Pulmonary artery endothelial cell (primary cell): ENCODE measurements around the gene ACTC1. TPM values are rescaled to one million over a fixed set of nuclear protein-coding genes. Genes with fewer than 3 reads are reported as not detected.

Source experiments
- DNase-seq: peaks from one replicate; pipeline ENCODE4 v3.0.0-alpha.2; 2011; ENCODE audit warnings: low read depth, low spot score
- total RNA-seq: library from RNA; depleted of rRNA; stranded (reverse); fragments of >200 nt; gene quantifications from 2 replicates; pipeline ENCODE4 v1.2.3, GENCODE V29; 2014

ACTC1 gene
- total RNA-seq, 1 donor from 2014 or later, result not detected

GRCh38 chr15:34802371-34802770 lies 7.0 kb upstream of the ACTC1 start:
- DNase-seq, result no peak

DNA sequence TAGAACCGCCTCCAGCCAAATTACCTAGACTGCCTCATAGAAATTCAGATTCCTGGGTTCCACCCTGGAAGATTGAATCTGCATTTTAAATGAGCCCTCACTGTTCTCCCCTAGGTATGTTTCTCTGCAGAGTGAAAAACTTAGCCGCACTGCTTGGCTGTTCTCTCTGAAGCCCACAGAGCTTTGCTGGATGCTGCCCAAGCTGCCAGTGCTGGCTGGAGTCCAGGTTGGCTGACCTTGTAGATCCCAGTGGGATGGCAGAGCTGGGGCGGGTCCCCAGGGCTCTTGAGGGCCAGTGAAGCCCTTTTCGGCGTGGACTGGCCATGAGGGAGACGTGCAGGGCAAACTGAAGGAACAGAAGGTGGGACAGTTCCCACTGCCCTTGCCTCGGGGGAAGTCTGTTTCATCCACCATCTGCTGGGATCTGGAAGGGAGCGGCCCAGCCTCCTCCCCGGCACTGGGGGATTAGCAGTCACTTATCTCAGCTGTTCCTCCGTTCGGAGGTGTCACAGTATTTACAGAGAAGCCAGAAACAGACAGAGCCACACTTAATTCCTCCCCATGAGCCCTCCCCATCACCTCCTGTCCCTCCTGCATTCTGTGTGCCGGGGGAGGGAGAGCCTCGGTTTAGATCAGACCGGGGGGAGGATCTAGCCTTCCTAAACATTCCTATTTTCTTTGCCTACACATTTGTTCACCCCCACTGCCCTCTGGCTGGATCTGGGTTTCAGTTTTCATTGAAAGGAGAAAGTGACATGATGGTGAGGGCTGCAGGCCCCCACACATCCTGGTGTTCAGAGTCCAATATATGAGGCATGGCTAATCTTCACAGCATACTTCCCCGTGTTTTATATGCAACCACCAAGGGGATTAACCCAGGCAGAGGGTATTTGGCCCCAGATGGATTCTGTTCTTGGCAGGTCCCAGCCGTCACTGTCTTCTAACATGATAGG lies 4.1 kb upstream of the ACTC1 start:
- no peak for DNase-seq

- DNase-seq, result no peak
Observed at GRCh38 chr15:34796847-34797435, 1.6 kb upstream of the ACTC1 start.

DNA sequence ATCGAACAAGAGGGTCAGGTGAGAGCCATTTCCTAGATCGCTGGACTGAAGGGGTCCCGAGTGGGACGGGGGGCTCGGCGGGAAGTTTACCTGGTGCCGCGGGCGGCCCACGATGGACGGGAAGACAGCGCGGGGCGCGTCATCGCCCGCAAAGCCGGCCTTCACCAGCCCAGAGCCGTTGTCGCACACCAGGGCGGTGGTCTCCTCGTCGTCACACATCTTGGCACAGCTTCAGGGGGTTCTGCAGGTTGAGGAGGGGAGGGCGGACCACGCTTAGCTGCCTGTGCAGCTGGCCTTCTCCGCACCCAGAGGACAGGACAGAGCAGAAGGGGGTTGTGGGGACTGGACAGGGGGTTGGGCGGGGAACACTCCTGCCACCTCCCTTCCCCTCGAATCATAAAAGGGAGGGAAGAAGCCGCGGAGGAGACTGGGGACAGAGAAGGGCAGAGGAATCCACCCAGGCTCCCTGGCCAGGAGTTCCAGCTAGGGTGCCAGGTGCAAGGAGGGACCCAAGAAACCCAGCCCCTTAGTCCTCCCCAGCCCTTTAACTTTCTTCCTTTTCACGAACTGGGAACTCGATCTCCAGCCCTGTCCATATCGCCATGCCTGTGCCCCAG lies 651 bp downstream of the ACTC1 start:
- DNase-seq, result no peak

DNA sequence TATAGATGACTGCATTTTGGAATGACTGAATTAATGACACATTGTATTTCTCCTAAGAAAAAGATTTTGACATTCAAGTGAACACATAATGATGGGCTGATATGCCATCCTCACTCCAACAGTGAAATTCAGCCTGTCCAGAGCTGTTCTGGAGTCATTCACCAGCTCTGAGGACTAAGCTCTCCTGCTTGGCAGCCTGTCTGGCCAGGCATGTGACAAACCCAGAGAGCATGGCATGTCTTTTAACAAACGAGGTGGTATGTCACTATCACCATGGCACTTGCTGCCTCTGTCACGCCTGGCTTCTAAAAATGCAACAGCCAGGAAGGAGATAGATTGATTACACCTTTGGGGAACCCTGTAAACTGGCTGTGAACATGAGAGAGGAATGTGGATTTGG lies 1.4 kb downstream of the ACTC1 start:
- DNase-seq, result no peak

DNA sequence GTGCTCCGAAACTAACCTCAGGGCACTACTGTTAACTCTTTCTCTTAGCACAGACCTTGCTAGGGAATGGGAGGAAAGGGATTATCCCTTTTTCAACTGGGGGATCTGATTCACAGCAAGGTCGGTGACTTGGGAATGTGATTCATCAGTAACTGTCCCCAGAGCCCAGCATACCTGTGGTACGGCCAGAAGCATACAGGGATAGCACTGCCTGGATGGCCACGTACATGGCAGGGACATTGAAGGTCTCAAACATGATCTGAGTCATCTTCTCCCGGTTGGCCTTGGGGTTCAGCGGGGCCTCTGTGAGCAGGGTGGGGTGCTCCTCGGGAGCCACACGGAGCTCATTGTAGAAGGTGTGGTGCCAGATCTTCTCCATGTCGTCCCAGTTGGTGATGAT lies 2.3 kb downstream of the ACTC1 start:
- DNase-seq, result no peak

DNA sequence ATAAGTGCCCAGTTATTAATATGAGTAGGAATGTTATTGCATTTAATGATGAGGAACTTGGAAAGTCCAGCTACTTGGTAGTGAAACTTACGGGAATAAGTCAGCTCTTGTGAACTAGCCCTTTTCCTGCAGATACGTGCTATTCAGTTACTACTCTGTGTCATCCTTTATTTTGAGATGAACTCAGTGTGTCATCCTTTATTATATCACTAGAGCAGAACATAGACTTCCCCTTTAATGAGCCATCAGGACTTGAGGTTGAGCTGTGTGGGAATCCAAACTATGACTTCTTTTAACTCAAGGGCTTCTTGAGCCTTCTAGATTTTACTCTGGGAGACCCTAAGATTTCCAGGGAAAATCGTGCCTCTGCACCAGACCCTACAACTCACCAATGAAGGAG lies 3.6 kb downstream of the ACTC1 start:
- DNase-seq, result no peak

DNA sequence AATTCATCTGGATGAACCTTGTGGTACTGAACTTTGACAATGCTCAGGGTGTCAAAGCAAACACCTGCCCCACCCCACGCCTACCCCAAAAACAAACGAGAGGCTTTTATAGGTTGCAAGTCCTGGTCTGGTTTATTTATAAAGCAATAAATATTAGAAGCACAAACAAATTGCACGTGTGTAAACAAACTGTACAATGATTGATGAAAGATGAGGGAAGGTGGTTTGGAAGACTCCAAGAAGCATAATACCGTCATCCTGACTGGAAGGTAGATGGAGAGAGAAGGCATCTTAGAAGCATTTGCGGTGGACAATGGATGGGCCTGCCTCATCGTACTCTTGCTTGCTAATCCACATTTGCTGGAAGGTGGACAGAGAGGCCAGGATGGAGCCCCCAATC lies 5.2 kb downstream of the ACTC1 start:
- DNase-seq, result no peak

GRCh38 chr15:34789326-34789725 lies 6.0 kb downstream of the ACTC1 start:
- no peak for DNase-seq

DNA sequence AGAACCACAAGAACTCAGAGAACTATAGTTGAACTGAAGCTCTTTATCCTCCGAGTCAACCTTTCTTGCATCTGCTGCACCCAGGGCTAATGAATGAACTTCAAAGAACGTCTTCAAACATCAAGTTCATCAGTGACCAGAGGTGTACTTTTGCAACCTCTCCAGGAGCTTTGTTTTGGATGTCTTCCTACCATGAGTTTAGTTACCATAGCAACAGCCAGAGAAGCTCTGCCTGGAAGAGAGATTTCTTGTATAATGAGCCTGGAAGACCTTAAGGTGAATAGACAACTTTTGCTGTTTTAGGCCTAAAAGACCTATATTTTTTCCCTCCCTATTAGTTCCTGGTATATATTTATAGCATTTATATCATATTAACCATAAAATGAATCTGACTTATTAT lies 9.1 kb downstream of the ACTC1 start:
- DNase-seq, result no peak

DNA sequence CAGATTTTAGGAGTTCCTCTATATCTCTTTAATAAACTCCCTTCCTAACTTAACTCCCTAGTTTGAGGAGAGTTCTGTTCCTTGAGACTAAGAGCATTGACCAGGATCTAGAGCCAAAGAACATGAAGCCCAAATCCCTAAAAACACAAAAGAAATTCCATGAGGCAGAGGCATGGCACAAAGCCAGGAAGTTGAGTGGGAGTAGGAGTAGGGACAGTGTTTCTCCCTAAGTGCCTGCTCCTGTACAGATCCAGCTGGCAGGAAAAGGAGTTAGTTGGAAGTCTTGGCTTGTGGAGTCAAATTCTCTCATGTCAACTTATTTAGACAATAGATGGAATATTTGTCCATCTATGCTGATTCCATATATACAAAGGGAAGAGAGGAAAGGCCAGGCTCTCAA lies 11.4 kb downstream of the ACTC1 start:
- no peak for DNase-seq

GRCh38 chr15:34783431-34783830 lies 11.9 kb downstream of the ACTC1 start:
- no peak for DNase-seq

DNA sequence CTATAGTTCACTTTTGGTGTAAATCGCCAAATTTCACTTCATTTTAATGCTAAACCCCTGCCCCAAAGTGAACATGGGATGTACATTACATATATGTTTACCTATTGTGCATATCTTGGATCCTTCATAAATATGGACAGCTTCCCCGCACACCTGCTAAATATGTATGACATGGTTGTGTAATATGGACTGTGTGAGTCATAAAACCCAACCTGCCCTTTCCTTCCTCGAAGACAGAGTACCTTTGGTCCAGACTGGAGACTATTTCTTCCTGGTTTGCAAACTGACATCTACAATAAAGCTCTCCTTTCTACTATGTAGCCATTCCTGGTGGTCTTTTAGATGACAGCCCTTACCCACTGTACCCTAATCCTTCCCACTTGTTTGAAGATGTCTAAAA lies 12.4 kb downstream of the ACTC1 start:
- DNase-seq, result no peak

GRCh38 chr15:34780725-34781124 lies 14.6 kb downstream of the ACTC1 start:
- no peak for DNase-seq

- DNase-seq, result no peak
Observed at GRCh38 chr15:34776606-34777105, 18.7 kb downstream of the ACTC1 start.

DNA sequence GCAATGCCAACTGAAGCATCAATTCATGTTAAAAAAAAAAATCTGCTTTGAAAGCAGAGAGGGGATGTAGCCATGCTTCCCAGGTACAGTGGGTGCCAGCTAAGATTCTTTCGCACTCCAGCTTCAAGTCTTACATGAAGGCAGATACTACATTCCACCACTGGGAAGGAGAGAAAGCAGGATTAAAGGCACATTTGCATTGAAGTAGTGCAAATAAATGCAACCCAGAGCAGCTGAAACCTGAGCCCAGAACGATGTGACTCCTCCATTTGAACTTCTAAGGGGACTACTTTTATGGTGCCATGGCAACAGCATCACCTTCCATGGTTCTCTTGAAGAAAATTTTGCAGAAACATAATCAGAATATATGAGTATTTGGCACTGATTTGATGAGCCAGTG lies 21.4 kb downstream of the ACTC1 start:
- DNase-seq, result no peak

- no peak for DNase-seq
Observed at GRCh38 chr15:34773013-34773412, 22.3 kb downstream of the ACTC1 start.

DNA sequence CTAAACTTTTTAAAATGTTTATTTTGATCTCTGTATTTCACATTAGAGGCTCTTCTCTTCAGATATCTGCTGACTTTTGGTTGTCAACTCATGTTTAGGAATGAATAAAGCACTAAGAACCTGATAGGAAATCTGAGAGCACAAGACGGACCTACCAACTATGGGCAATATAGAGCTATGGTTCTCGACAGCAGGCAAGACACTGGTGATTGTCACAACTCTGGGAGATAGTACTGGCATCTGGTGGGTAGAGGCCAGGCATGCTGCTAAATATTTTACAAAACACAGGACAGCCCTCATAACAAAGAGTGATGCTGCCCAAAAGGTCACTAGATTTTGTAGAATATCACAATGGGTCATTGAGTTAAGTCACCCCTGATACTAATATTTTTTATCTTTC lies 23.0 kb downstream of the ACTC1 start:
- DNase-seq, result no peak

DNA sequence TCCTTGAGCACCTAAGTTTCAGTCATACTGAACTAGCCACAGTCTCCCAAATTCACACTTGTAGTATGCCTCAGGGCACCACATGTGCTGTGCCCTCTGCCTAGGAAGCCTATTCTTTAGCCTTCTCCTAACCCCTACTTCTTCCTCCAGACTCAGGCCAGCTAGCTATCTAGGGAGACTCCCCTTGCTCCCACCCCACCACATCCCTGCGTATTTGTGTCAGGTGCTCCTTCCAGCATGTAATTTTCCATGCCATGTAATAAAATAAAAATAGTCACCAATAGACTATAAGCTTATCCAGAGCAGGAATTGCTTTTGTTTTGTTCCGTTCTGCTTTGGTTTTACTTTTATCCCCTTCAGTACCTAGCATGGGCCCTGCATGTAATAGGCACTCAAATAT lies 25.6 kb downstream of the ACTC1 start:
- DNase-seq, result no peak

DNA sequence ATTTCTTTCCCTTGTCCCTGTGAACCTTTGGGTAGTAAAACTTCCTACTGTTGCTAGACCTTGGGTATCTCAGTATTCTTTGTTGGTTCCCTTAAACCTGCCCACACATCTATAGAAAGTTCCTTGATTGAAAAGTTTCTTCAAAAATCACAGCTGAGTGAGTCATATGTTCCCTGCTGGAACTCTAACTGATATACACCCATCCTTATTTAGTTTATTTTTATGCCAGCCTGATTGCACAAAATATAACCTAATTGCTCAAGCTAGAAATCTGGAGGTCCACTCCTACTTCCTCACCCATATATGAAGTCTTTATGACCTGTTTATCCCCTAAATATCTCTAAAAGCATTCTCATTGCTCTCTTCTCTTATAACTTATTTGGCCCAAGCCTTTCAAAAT lies 26.8 kb downstream of the ACTC1 start:
- DNase-seq, result no peak

- no peak for DNase-seq
Observed at GRCh38 chr15:34765741-34766140, 29.6 kb downstream of the ACTC1 start.

DNA sequence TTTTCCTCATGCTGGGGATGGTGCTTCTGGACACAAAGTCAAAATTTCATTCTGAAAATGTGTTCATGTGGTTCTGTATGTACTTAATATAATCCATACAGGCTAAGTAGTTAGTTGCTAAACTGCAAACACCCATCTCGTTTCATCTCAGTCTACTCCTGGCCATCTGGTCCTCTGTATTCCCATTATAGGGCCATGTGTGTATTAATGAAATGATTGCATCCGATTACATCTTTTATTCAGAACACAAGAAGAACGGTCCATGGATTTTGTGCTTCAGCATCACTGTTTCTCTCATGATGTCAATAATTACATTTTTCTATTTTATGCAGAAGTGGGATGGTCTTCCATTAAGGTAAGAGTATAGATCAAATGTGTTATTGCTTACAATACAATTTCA lies 34.4 kb downstream of the ACTC1 start:
- DNase-seq, result no peak
